ENCODE results near the gene EFNA4. TPM values are rescaled to one million over a fixed set of nuclear protein-coding genes. Genes with fewer than 3 reads are reported as not detected.

EFNA4 gene
- total and polyA plus RNA-seq, 2 donors (not counting 1 experiment from before 2014, with no cell fraction given) = 8.4 to 10.6 TPM

DNA sequence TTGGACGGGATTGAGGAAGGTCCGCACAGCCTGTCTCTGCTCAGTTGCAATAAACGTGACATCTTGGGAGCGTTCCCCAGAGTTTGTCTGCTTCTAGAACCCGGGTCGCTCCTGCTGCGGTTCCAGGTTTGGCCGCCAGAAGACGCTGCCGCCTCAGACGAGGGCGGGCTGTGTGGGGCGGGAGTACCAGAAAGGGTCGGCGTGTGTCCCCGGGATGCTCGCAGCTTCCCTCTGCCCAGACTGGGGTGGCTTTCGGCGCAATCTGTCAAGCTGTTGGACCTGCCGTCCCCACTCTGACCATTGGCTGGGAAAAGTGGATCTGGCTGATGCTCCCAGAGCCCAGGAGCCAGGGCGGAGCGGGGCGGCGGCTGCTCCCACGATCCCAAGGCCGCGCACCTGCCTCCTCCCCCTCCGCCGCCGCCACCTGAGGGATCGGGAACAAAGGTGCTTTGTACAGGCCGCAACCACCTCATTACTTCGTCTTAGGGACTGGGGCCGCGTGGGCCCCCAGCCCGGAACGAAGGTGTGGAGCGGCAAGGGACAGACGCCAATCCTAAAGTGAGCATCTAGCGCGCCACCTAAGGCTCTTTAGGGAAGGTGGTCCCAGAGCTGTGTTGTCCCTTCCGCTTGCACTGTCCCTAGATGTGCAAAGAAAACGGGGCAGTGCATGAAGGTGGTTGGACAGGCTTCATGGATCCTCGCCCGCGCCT is 683 bp upstream of the EFNA4 start:
- peak; percentile 79 for DNase-seq
- Histone ChIP-seq H3K27ac (ENCODE audit: low read length in 2 of 2) (no peak overlapping the region), H3K36me3 (replicated peaks in 1 of 2; ENCODE audit: control extremely low read depth in 1 of 2, control insufficient read depth in 1 of 2, extremely low read depth in 1 of 2, insufficient read depth in 2 of 2, low read length in 1 of 2) (peaks cover 0 to 12% of the 10 kb centered on the region in 2 experiments), H3K27me3 (replicated peaks in 1 of 4; ENCODE audit: control extremely low read depth in 1 of 4, control insufficient read depth in 3 of 4, insufficient read depth in 4 of 4, low read length in 3 of 4) (peaks cover 0 to 3% (median 0%) of the 10 kb centered on the region in 4 experiments), H3K79me2 (ENCODE audit: control insufficient read depth, insufficient read depth, low read length) (peaks cover 24% of the 10 kb centered on the region), H2AFZ (ENCODE audit: insufficient read depth, low read depth, low read length, poor library complexity, severe bottlenecking) (peak overlapping the region; percentile 80), H3K4me3 (ENCODE audit: control extremely low read depth in 1 of 5, extremely low read depth in 1 of 5, insufficient read depth in 1 of 5, low read depth in 2 of 5, low read length in 4 of 5) (peak overlapping the region; percentile 68 to 78 (median 74)), H4K20me1 (ENCODE audit: control insufficient read depth, insufficient read depth, low read length, poor library complexity, severe bottlenecking) (peaks cover 38% of the 10 kb centered on the region), H3K9ac (ENCODE audit: low read length) (peak overlapping the region; percentile 82), H3K4me2 (replicated peaks; ENCODE audit: low read depth, low read length, poor library complexity, severe bottlenecking) (peak overlapping the region; percentile 96), H3K4me1 (ENCODE audit: control insufficient read depth in 2 of 2, insufficient read depth in 2 of 2, low read length in 2 of 2) (peaks cover 27 to 50% of the 10 kb centered on the region in 2 donors), H3K9me3 (ENCODE audit: control extremely low read depth in 1 of 3, control insufficient read depth in 2 of 3, insufficient read depth in 1 of 3, low read length in 2 of 3) (no peaks in the 10 kb centered on the region)
- TF ChIP-seq, protein P1, sequence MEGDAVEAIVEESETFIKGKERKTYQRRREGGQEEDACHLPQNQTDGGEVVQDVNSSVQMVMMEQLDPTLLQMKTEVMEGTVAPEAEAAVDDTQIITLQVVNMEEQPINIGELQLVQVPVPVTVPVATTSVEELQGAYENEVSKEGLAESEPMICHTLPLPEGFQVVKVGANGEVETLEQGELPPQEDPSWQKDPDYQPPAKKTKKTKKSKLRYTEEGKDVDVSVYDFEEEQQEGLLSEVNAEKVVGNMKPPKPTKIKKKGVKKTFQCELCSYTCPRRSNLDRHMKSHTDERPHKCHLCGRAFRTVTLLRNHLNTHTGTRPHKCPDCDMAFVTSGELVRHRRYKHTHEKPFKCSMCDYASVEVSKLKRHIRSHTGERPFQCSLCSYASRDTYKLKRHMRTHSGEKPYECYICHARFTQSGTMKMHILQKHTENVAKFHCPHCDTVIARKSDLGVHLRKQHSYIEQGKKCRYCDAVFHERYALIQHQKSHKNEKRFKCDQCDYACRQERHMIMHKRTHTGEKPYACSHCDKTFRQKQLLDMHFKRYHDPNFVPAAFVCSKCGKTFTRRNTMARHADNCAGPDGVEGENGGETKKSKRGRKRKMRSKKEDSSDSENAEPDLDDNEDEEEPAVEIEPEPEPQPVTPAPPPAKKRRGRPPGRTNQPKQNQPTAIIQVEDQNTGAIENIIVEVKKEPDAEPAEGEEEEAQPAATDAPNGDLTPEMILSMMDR (IDR thresholded peaks at IDR 0.05) = peak; percentile 87
- TF ChIP-seq EZH2 (IDR thresholded peaks at IDR 0.05; ENCODE audit: borderline replicate concordance, insufficient read depth, low read depth, low read length, poor library complexity, severe bottlenecking) = no peak
- H3K4me3 Mint-ChIP-seq = peak overlapping the region; percentile 94
- intact Hi-C loops (cut with micrococcal nuclease) = loop anchor here (1.0 to 10.0 kb wide), 10 partner anchors 8 to 1391 kb away; partner anchors contain the start of genes ADAR and ILF2
- peak overlapping the region; percentile 87 for H3K27ac Mint-ChIP-seq
- 6% methylated on average over 46 of the region's 46 CpGs for WGBS (ENCODE audit: insufficient coverage)
- ChIA-PET POLR2A (interaction anchor here (0.9 to 2.4 kb wide), 4 partner anchors 12 to 108 kb away, joined by 3 to 18 read pairs (median 7); partner anchors contain the start of gene ADAM15), CTCF (interaction anchor here (1.0 to 20.2 kb wide), 11 partner anchors 9 to 131 kb away, joined by 3 to 370 read pairs (median 6); partner anchors contain the start of genes ADAM15, EFNA3 and KRTCAP2)
- ATAC-seq (ENCODE audit: low read depth) = peak; percentile 24
- H3K4me1 Mint-ChIP-seq = peaks cover 45% of the 10 kb centered on the region
- no peaks in the 10 kb centered on the region for H3K27me3 Mint-ChIP-seq
- no peaks in the 10 kb centered on the region for H3K9me3 Mint-ChIP-seq (ENCODE audit: insufficient read depth)
